ENCODE data around the gene ZNF768. TPM values are rescaled to one million over a fixed set of nuclear protein-coding genes. Genes with fewer than 3 reads are reported as not detected.
"Not testable (repeated sequence)": the region's sequence is repeated elsewhere in the genome, so short reads cannot be mapped to it uniquely, and the experiment has no call there.

The ZNF768 gene
- total and polyA plus RNA-seq, 2 of the 13 experiments (the other 11 are each of a cell fraction or from before 2014, with no cell fraction given) = 26.7 to 34.4 TPM

DNA sequence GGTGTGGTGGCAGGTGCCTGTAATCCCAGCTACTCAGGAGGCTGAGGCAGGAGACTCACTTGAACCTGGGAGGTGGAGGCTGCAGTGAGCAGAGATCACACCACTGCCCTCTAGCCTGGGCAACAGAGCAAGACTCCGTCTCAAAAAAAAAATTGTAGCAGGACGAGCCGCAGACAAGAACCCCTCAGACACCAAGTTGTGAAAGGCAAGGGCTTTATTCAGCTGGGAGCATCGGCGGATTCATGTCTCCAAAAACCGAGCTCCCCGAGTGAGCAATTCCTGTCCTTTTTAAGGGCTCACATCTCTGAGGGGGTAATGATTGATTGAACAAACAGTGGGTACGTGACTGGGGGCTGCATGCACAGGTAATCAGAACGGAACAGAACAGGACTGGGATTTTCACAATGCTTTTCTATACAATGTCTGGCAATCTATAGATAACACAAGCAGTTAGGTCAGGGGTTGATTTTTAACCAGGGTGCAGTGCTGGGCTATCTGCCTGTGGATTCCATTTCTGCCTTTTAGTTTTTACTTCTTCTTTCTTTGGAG lies 14.6 kb upstream of the ZNF768 start (continued):
- TF ChIP-seq, protein P1, sequence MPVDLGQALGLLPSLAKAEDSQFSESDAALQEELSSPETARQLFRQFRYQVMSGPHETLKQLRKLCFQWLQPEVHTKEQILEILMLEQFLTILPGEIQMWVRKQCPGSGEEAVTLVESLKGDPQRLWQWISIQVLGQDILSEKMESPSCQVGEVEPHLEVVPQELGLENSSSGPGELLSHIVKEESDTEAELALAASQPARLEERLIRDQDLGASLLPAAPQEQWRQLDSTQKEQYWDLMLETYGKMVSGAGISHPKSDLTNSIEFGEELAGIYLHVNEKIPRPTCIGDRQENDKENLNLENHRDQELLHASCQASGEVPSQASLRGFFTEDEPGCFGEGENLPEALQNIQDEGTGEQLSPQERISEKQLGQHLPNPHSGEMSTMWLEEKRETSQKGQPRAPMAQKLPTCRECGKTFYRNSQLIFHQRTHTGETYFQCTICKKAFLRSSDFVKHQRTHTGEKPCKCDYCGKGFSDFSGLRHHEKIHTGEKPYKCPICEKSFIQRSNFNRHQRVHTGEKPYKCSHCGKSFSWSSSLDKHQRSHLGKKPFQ (CRISPR knock-in tag; IDR thresholded peaks at IDR 0.05; ENCODE audit: insufficient replicate concordance) = peak; percentile 87
- peak; percentile 67; the same call in 1 of the 2 replicates for TF ChIP-seq ZNF563 (CRISPR knock-in tag; IDR thresholded peaks at IDR 0.05)
- TF ChIP-seq TCF12 (IDR thresholded peaks at IDR 0.05) = not testable (repeated sequence)
- TF ChIP-seq TCF12 (CRISPR knock-in tag; IDR thresholded peaks at IDR 0.05) = peak; percentile 90; the same call in 1 of the 2 replicates
- TF ChIP-seq DPF2 (CRISPR knock-in tag; IDR thresholded peaks at IDR 0.05; ENCODE audit: borderline replicate concordance, low read depth) = peak; percentile 75; the same call in 1 of the 2 replicates
- TF ChIP-seq MEF2D (CRISPR knock-in tag; IDR thresholded peaks at IDR 0.05) = peak; percentile 94
- TF ChIP-seq, protein P2, sequence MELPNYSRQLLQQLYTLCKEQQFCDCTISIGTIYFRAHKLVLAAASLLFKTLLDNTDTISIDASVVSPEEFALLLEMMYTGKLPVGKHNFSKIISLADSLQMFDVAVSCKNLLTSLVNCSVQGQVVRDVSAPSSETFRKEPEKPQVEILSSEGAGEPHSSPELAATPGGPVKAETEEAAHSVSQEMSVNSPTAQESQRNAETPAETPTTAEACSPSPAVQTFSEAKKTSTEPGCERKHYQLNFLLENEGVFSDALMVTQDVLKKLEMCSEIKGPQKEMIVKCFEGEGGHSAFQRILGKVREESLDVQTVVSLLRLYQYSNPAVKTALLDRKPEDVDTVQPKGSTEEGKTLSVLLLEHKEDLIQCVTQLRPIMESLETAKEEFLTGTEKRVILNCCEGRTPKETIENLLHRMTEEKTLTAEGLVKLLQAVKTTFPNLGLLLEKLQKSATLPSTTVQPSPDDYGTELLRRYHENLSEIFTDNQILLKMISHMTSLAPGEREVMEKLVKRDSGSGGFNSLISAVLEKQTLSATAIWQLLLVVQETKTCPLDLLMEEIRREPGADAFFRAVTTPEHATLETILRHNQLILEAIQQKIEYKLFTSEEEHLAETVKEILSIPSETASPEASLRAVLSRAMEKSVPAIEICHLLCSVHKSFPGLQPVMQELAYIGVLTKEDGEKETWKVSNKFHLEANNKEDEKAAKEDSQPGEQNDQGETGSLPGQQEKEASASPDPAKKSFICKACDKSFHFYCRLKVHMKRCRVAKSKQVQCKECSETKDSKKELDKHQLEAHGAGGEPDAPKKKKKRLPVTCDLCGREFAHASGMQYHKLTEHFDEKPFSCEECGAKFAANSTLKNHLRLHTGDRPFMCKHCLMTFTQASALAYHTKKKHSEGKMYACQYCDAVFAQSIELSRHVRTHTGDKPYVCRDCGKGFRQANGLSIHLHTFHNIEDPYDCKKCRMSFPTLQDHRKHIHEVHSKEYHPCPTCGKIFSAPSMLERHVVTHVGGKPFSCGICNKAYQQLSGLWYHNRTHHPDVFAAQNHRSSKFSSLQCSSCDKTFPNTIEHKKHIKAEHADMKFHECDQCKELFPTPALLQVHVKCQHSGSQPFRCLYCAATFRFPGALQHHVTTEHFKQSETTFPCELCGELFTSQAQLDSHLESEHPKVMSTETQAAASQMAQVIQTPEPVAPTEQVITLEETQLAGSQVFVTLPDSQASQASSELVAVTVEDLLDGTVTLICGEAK (IDR thresholded peaks at IDR 0.05) = not testable (repeated sequence)
- TF ChIP-seq, protein P2 (CRISPR knock-in tag; IDR thresholded peaks at IDR 0.05) = peak; percentile 73; the same call in 1 of the 2 replicates
- peak; percentile 75; the same call in 1 of the 2 replicates for TF ChIP-seq TARDBP (CRISPR knock-in tag; IDR thresholded peaks at IDR 0.05)
- TF ChIP-seq, protein P3, sequence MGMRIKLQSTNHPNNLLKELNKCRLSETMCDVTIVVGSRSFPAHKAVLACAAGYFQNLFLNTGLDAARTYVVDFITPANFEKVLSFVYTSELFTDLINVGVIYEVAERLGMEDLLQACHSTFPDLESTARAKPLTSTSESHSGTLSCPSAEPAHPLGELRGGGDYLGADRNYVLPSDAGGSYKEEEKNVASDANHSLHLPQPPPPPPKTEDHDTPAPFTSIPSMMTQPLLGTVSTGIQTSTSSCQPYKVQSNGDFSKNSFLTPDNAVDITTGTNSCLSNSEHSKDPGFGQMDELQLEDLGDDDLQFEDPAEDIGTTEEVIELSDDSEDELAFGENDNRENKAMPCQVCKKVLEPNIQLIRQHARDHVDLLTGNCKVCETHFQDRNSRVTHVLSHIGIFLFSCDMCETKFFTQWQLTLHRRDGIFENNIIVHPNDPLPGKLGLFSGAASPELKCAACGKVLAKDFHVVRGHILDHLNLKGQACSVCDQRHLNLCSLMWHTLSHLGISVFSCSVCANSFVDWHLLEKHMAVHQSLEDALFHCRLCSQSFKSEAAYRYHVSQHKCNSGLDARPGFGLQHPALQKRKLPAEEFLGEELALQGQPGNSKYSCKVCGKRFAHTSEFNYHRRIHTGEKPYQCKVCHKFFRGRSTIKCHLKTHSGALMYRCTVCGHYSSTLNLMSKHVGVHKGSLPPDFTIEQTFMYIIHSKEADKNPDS (CRISPR knock-in tag; IDR thresholded peaks at IDR 0.05) = peak; percentile 77
- peak; percentile 86; the same call in 1 of the 2 replicates for TF ChIP-seq SOX13 (IDR thresholded peaks at IDR 0.05)
- TF ChIP-seq SOX13 (CRISPR knock-in tag; conservative IDR thresholded peaks at IDR 0.05 in 1 of 2, IDR thresholded peaks at IDR 0.05 in 1 of 2) = peak in 1 of 2 experiments; percentile 73; a peak in 1 of 4 replicates
- peak; percentile 76 for TF ChIP-seq ZNF543 (CRISPR knock-in tag; IDR thresholded peaks at IDR 0.05)
- TF ChIP-seq, protein P4, sequence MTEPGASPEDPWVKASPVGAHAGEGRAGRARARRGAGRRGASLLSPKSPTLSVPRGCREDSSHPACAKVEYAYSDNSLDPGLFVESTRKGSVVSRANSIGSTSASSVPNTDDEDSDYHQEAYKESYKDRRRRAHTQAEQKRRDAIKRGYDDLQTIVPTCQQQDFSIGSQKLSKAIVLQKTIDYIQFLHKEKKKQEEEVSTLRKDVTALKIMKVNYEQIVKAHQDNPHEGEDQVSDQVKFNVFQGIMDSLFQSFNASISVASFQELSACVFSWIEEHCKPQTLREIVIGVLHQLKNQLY (CRISPR knock-in tag; IDR thresholded peaks at IDR 0.05) = peak; percentile 87
- peak; percentile 60; the same call in 1 of the 2 replicates for TF ChIP-seq HMG20B (CRISPR knock-in tag; conservative IDR thresholded peaks at IDR 0.05)
- TF ChIP-seq RXRB (CRISPR knock-in tag; IDR thresholded peaks at IDR 0.05; ENCODE audit: borderline replicate concordance) = peak; percentile 56; the same call in 1 of the 2 replicates

Data from HepG2 (cell line).